IMR-90 (cell line): ENCODE data around the gene ZBTB39. TPM values are rescaled to one million over a fixed set of nuclear protein-coding genes. Genes with fewer than 3 reads are reported as not detected.

Experiments
- ATAC-seq: fragments of 200-7000 bp; cut with Tn5 transposase; 2 replicates; pipeline ENCODE4 v1.9.1; 2020; ENCODE audit warnings: low read depth, mild to moderate bottlenecking, moderate library complexity
- BruUV-seq: library from RNA; stranded (reverse); fragments of 400-500 nt; replicated peaks from 2 replicates; lab custom pipeline; 2021; lab: Mats Ljungman, UMichigan
- CTCF ChIA-PET: fragments of 300-600 bp; formaldehyde crosslinking; extraction: SDS; loops from one replicate; lab custom pipeline; 2021; ENCODE audit warnings: antibody characterized with exemption; lab: Yijun Ruan, JAX
- POLR2A ChIA-PET: fragments of 300-600 bp; sonication (Branson Sonifier 250); formaldehyde crosslinking; loops from one replicate; lab custom pipeline; 2022; ENCODE audit warnings: antibody characterized with exemption; ENCODE audit not compliant: unreplicated experiment; lab: Charles Lee
- DNase-seq: peaks from one replicate; pipeline ENCODE4 v3.0.0; 2013
- H2AFZ ChIP-seq: replicated peaks from 2 replicates; pipeline ENCODE3; 2013; ENCODE audit warnings: low read length, mild to moderate bottlenecking; ENCODE audit not compliant: poor library complexity
- H2AK5ac ChIP-seq: 2 replicates; pipeline ENCODE4 v1.6.1; 2013; ENCODE audit warnings: low read depth, low read length, inconsistent platforms
- H2AK9ac ChIP-seq: replicated peaks from 2 replicates; pipeline ENCODE3; 2013; ENCODE audit warnings: mild to moderate bottlenecking, low read depth, low read length, moderate library complexity; ENCODE audit not compliant: poor library complexity
- H2BK120ac ChIP-seq: 2 replicates; pipeline ENCODE4 v1.6.1; 2013; ENCODE audit warnings: low read depth, low read length, inconsistent platforms
- H2BK15ac ChIP-seq: 3 replicates; pipeline ENCODE4 v1.6.1; 2013; ENCODE audit warnings: low read depth, low read length, inconsistent platforms
- H2BK20ac ChIP-seq: 2 replicates; pipeline ENCODE4 v1.6.1; 2013; ENCODE audit warnings: low read depth, mild to moderate bottlenecking, inconsistent platforms, low read length, moderate library complexity
- H2BK5ac ChIP-seq: 2 replicates; pipeline ENCODE4 v1.6.1; 2013; ENCODE audit warnings: mild to moderate bottlenecking, low read depth, low read length, inconsistent platforms; ENCODE audit not compliant: poor library complexity, severe bottlenecking
- H3K14ac ChIP-seq: replicated peaks from 2 replicates; pipeline ENCODE4 v1.6.1; 2013; ENCODE audit warnings: low read depth, low read length, inconsistent platforms
- H3K18ac ChIP-seq: 2 replicates; pipeline ENCODE4 v1.6.1; 2013; ENCODE audit warnings: low read depth, low read length, control low read depth
- H3K23ac ChIP-seq: 2 replicates; pipeline ENCODE4 v1.6.1; 2013; ENCODE audit warnings: low read depth, low read length, inconsistent platforms
- H3K27ac ChIP-seq: 2 replicates; pipeline ENCODE4 v1.5.1; 2013; ENCODE audit warnings: mild to moderate bottlenecking, control low read depth, low read length; ENCODE audit not compliant: insufficient read depth
- H3K27me3 ChIP-seq: 2 replicates; pipeline ENCODE4 v1.6.1; 2013; ENCODE audit warnings: low read length; ENCODE audit not compliant: control insufficient read depth, insufficient read depth
- H3K36me3 ChIP-seq: 2 replicates; pipeline ENCODE4 v1.6.1; 2013; ENCODE audit warnings: low read length, mixed read lengths; ENCODE audit not compliant: control insufficient read depth, insufficient read depth
- H3K4ac ChIP-seq: 2 replicates; pipeline ENCODE4 v1.6.1; 2013; ENCODE audit warnings: low read depth, low read length, inconsistent platforms
- H3K4me1 ChIP-seq: 2 replicates; pipeline ENCODE4 v1.6.1; 2013; ENCODE audit warnings: low read length, mixed read lengths; ENCODE audit not compliant: control insufficient read depth, insufficient read depth
- H3K4me2 ChIP-seq: 2 replicates; pipeline ENCODE4 v1.6.1; 2013; ENCODE audit warnings: low read depth, mild to moderate bottlenecking, control low read depth, low read length, moderate library complexity
- H3K4me3 ChIP-seq: 2 replicates; pipeline ENCODE4 v1.5.1; 2013; ENCODE audit warnings: low read depth, mild to moderate bottlenecking, control low read depth, low read length, moderate library complexity; ENCODE audit not compliant: insufficient read depth
- H3K56ac ChIP-seq: 2 replicates; pipeline ENCODE4 v1.6.1; 2013; ENCODE audit warnings: low read length, inconsistent platforms; ENCODE audit not compliant: insufficient read depth; ENCODE audit errors: extremely low read depth
- H3K79me1 ChIP-seq, 2 experiments: 2 replicates each; pipeline ENCODE4 v1.6.1; 2013; ENCODE audit warnings: low read length in 2 of 2, inconsistent platforms in 1 of 2, low read depth in 1 of 2
- H3K9ac ChIP-seq: 2 replicates; pipeline ENCODE4 v1.6.1; 2013; ENCODE audit warnings: low read depth, low read length, control low read depth
- H3K9me1 ChIP-seq: 2 replicates; pipeline ENCODE4 v1.6.1; 2013; ENCODE audit warnings: low read length, inconsistent platforms; ENCODE audit not compliant: insufficient read depth
- H3K9me3 ChIP-seq: 2 replicates; pipeline ENCODE4 v1.6.1; 2013; ENCODE audit warnings: low read length; ENCODE audit not compliant: control insufficient read depth, insufficient read depth
- H4K20me1 ChIP-seq: 2 replicates; pipeline ENCODE4 v1.6.1; 2013; ENCODE audit warnings: low read length, inconsistent platforms; ENCODE audit not compliant: insufficient read depth
- H4K5ac ChIP-seq: 2 replicates; pipeline ENCODE4 v1.6.1; 2013; ENCODE audit warnings: mild to moderate bottlenecking, low read depth, low read length, control low read depth
- H4K8ac ChIP-seq, 2 experiments: 2 replicates each; pipeline ENCODE4 v1.6.1; 2013; ENCODE audit warnings: low read depth in 2 of 2, low read length in 2 of 2, control low read depth in 1 of 2, inconsistent platforms in 1 of 2
- H4K91ac ChIP-seq: 2 replicates; pipeline ENCODE4 v1.6.1; 2013; ENCODE audit warnings: low read depth, low read length, inconsistent platforms; ENCODE audit not compliant: insufficient read depth
- BHLHE40 ChIP-seq: fragments of 150-350 bp; IDR thresholded peaks from 2 replicates; pipeline ENCODE4 v1.6.1; 2016; ENCODE audit warnings: mild to moderate bottlenecking, low read depth, low read length
- CEBPB ChIP-seq: IDR thresholded peaks from 2 replicates; pipeline ENCODE4 v1.6.1; 2012; ENCODE audit warnings: low read depth, low read length, improper control_type of control experiment
- CHD1 ChIP-seq: IDR thresholded peaks from 2 replicates; pipeline ENCODE4 v1.6.1; 2012; ENCODE audit warnings: low read depth, low read length, improper control_type of control experiment
- ELK1 ChIP-seq: fragments of 150-350 bp; IDR thresholded peaks from 2 replicates; pipeline ENCODE4 v1.6.1; 2016; ENCODE audit warnings: low read depth, mild to moderate bottlenecking, low read length, moderate library complexity, borderline replicate concordance
- FOS ChIP-seq: fragments of 150-350 bp; IDR thresholded peaks from 2 replicates; pipeline ENCODE4 v1.6.1; 2016; ENCODE audit warnings: low read depth, low read length
- MAFK ChIP-seq: IDR thresholded peaks from 2 replicates; pipeline ENCODE4 v1.6.1; 2012; ENCODE audit warnings: low read depth, low read length, improper control_type of control experiment
- MAZ ChIP-seq: IDR thresholded peaks from 2 replicates; pipeline ENCODE4 v1.6.1; 2012; ENCODE audit warnings: low read depth, mild to moderate bottlenecking, low read length, improper control_type of control experiment, moderate library complexity, borderline replicate concordance
- MXI1 ChIP-seq: IDR thresholded peaks from 2 replicates; pipeline ENCODE4 v1.6.1; 2012; ENCODE audit warnings: low read depth, mild to moderate bottlenecking, low read length, moderate library complexity, borderline replicate concordance
- NFE2L2 ChIP-seq: fragments of 150-350 bp; IDR thresholded peaks from 2 replicates; pipeline ENCODE4 v1.6.1; 2016; ENCODE audit warnings: low read depth, mild to moderate bottlenecking, low read length
- POLR2A ChIP-seq: IDR thresholded peaks from 2 replicates; pipeline ENCODE4 v1.6.1; 2012; ENCODE audit warnings: mild to moderate bottlenecking, low read depth, low read length
- RAD21 ChIP-seq: IDR thresholded peaks from 2 replicates; pipeline ENCODE4 v1.6.1; 2012; ENCODE audit warnings: low read length, improper control_type of control experiment
- RCOR1 ChIP-seq: IDR thresholded peaks from 2 replicates; pipeline ENCODE4 v1.6.1; 2012; ENCODE audit warnings: mild to moderate bottlenecking, low read length, improper control_type of control experiment; ENCODE audit not compliant: insufficient replicate concordance
- RFX5 ChIP-seq: IDR thresholded peaks from 2 replicates; pipeline ENCODE4 v1.8.0; 2012; ENCODE audit warnings: low read depth, mild to moderate bottlenecking, low read length, moderate library complexity
- SMC3 ChIP-seq: fragments of 150-350 bp; IDR thresholded peaks from 2 replicates; pipeline ENCODE4 v1.6.1; 2016; ENCODE audit warnings: low read depth, mild to moderate bottlenecking, antibody characterized with exemption, low read length, moderate library complexity
- WGBS, 2 experiments: methylation state at CpG; one replicate each; pipeline versions ENCODE4 v1.1.5 to v1.1.7; 2013; ENCODE audit warnings: missing lambda C conversion rate in 2 of 2; ENCODE audit not compliant: insufficient read length in 1 of 2; ENCODE audit errors: extremely low coverage in 2 of 2; 5-methylcytosine and 5-hydroxymethylcytosine counted together
- dilution Hi-C: fragments of 300-500 bp; cut with HindIII; formaldehyde crosslinking; loops from one replicate; pipeline ENCODE4 v1.14.3; 2018; ENCODE audit warnings: low sequenced_read_pairs; ENCODE audit not compliant: unreplicated experiment
- in situ Hi-C: fragments of 300-500 bp; cut with MboI; formaldehyde crosslinking; loops from 3 replicates; pipeline ENCODE4 v1.14.3; 2019; ENCODE audit warnings: low sequenced_read_pairs, inconsistent platforms, mixed read lengths
- intact Hi-C: fragments of 100-400 bp; cut with micrococcal nuclease; formaldehyde crosslinking; loops from 2 replicates; pipeline ENCODE4 v1.10.0; 2022
- polyA plus RNA-seq, 3 experiments: library from polyadenylated mRNA; depleted of rRNA; stranded (reverse); fragments of >200 nt; gene quantifications; 2 replicates each; pipeline ENCODE4 v1.2.3, GENCODE V29; 2012; ENCODE audit warnings: low replicate concordance in 1 of 3
- total RNA-seq: library from RNA; depleted of rRNA; stranded (reverse); fragments of >200 nt; gene quantifications from 2 replicates; pipeline ENCODE4 v1.2.3, GENCODE V29; 2012
- TF ChIP-seq, protein P1 (sequence below): conservative IDR thresholded peaks from 2 replicates; pipeline ENCODE4 v1.5.1; 2012; ENCODE audit warnings: mild to moderate bottlenecking, low read depth, low read length, improper control_type of control experiment
- TF ChIP-seq, protein P2 (sequence below): fragments of 150-350 bp; IDR thresholded peaks from 2 replicates; pipeline ENCODE4 v1.6.1; 2017; ENCODE audit warnings: mild to moderate bottlenecking, antibody characterized with exemption, low read length, low read depth

The ZBTB39 gene
- total and polyA plus RNA-seq, 2 of the 4 experiments (the other 2 are of a cell fraction), result 4.0 to 5.2 TPM

GRCh38 chr12:57031138-57031725 lies 24.9 kb upstream of the ZBTB39 start:
- no peak overlapping the region for H2AK9ac ChIP-seq
- H3K27me3 ChIP-seq, result peaks cover 66% of the 10 kb centered on the region
- H3K9me1 ChIP-seq, result no peaks in the 10 kb centered on the region
- H4K20me1 ChIP-seq, result no peaks in the 10 kb centered on the region
- no peak overlapping the region for H2AK5ac ChIP-seq
- H3K9ac ChIP-seq, result no peak overlapping the region
- no peak overlapping the region for H3K27ac ChIP-seq
- H3K23ac ChIP-seq, result no peak overlapping the region
- no peak overlapping the region for H4K91ac ChIP-seq
- no peak overlapping the region for H2BK120ac ChIP-seq
- in situ Hi-C loops, result no loop called here
- H3K4me3 ChIP-seq, result no peak overlapping the region
- dilution Hi-C loops, result no loop called here
- no peak overlapping the region for H3K18ac ChIP-seq
- H2BK5ac ChIP-seq, result no peak overlapping the region
- no CpG with 5 or more reads among the region's 2 CpGs for WGBS, 2 experiments
- no peaks in the 10 kb centered on the region for H3K36me3 ChIP-seq
- TF ChIP-seq, protein P1, sequence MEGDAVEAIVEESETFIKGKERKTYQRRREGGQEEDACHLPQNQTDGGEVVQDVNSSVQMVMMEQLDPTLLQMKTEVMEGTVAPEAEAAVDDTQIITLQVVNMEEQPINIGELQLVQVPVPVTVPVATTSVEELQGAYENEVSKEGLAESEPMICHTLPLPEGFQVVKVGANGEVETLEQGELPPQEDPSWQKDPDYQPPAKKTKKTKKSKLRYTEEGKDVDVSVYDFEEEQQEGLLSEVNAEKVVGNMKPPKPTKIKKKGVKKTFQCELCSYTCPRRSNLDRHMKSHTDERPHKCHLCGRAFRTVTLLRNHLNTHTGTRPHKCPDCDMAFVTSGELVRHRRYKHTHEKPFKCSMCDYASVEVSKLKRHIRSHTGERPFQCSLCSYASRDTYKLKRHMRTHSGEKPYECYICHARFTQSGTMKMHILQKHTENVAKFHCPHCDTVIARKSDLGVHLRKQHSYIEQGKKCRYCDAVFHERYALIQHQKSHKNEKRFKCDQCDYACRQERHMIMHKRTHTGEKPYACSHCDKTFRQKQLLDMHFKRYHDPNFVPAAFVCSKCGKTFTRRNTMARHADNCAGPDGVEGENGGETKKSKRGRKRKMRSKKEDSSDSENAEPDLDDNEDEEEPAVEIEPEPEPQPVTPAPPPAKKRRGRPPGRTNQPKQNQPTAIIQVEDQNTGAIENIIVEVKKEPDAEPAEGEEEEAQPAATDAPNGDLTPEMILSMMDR, result no peak
- TF ChIP-seq RFX5 (no peak), CHD1 (no peak), POLR2A (no peak), ELK1 (no peak), MXI1 (no peak), MAFK (no peak), SMC3 (no peak), NFE2L2 (no peak), RAD21 (no peak), FOS (no peak), MAZ (no peak), CEBPB (no peak), BHLHE40 (no peak), RCOR1 (no peak)
- TF ChIP-seq, protein P2, sequence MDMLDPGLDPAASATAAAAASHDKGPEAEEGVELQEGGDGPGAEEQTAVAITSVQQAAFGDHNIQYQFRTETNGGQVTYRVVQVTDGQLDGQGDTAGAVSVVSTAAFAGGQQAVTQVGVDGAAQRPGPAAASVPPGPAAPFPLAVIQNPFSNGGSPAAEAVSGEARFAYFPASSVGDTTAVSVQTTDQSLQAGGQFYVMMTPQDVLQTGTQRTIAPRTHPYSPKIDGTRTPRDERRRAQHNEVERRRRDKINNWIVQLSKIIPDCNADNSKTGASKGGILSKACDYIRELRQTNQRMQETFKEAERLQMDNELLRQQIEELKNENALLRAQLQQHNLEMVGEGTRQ, result no peak
- ChIA-PET POLR2A (no interaction called here), CTCF (interaction anchor here (0.5 to 0.8 kb wide), 2 partner anchors 14 to 23 kb away, joined by 3 to 4 read pairs; no protein-coding TSS in a partner anchor)
- H3K56ac ChIP-seq, result no peak overlapping the region
- no peak overlapping the region for H4K8ac ChIP-seq
- H2AFZ ChIP-seq, result no peak overlapping the region
- H3K14ac ChIP-seq, result no peak overlapping the region
- no peak overlapping the region for H2BK20ac ChIP-seq
- H3K4ac ChIP-seq, result no peak overlapping the region
- DNase-seq (no peak), ATAC-seq (no peak)
- H4K5ac ChIP-seq, result no peak overlapping the region
- intact Hi-C loops, result no loop called here
- H3K79me1 ChIP-seq, result no peaks in the 10 kb centered on the region
- H3K4me2 ChIP-seq, result no peak overlapping the region
- no TSS peak for BruUV-seq
- H2BK15ac ChIP-seq, result no peak overlapping the region
- H3K9me3 ChIP-seq, result no peaks in the 10 kb centered on the region
- H3K4me1 ChIP-seq, result no peaks in the 10 kb centered on the region
